ENCODE measurements around the gene COPG1.

COPG1 gene

DNA sequence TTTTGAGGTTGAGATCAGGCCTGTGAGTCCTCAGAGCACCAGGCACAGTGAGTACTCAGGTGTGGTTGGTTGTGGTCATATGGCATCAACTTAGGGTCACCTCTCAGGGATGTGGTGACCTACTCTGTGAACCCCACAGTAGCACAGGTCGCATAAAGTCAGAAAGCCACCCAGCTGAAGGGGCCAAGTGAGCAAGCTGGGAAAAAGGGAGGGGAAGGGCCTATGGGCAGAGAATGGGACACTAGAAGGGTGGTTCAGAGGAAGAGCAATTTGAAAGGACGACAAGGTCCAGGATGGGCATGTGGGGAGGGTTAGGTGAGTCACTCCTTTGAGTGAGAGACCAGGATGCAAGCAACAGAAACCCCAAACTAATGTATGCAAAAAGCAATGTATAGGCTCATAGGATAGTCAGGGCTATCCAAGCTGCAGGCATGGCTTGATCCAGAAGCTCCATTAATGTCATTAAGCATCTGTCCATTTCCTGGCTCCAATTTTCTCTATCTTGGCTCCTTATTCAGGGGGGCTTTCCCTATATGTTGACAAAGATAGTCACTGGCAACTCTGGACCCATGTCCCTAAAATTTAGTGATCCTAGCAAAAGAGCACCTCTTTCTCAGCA is 62.7 kb downstream of the COPG1 start:
- no peak overlapping the region for H3K4me3 ChIP-seq (ENCODE audit: low read depth, low read length)
- no peak for DNase-seq (ENCODE audit: low read depth)

DNA sequence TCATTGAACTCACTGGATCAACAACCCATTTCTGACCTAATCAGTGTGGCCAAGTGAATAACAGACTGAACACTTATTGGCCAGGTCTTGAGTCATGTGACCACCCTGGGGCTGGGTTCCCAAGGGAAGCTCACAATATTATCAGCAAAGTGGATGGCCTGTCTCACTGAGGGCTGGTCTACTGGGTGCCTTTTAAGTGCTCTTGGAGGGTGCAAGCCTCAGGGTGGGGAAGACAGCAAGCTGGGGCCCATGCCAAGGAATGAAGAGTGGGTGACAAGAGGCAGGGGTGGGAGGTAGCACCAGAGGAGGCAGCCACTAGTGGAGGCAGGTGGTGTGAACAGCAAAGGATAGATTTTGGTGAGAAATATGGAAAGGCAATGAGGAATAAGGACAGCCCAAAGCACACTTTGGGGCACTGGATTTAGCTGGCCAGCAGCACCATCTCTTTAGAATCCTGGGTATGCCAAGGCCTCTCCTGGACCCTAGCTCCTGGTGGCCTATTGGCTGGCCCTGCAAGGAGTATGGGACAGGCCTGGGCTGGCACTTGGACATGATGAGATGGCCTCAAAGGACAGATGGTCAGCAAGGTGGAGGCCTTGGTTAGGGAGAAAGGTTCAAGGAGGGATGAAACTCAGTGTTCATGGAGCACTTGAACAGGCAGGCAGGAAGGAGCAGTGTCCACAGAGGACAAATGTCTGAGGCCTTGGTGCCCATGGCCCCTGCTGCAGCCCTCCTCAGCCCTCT is 63.4 kb downstream of the COPG1 start:
- no peak overlapping the region for H3K4me3 ChIP-seq (ENCODE audit: low read depth, low read length)
- DNase-seq (ENCODE audit: low read depth) = no peak

DNA sequence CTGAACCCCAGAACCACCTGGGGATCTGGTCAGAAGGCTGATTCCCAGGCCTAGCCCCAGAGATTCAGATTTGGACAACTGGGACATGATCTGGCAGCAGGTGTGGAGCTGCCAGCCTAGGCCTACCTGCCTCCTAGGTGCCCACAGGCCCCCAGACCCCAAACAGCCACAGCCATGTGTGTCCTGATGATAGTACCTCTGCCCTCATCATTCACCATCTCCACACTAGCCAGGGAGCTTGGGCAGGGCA is 63.9 kb downstream of the COPG1 start:
- DNase-seq (ENCODE audit: low read depth) = no peak
- no peak overlapping the region for H3K4me3 ChIP-seq (ENCODE audit: low read depth, low read length)

DNA sequence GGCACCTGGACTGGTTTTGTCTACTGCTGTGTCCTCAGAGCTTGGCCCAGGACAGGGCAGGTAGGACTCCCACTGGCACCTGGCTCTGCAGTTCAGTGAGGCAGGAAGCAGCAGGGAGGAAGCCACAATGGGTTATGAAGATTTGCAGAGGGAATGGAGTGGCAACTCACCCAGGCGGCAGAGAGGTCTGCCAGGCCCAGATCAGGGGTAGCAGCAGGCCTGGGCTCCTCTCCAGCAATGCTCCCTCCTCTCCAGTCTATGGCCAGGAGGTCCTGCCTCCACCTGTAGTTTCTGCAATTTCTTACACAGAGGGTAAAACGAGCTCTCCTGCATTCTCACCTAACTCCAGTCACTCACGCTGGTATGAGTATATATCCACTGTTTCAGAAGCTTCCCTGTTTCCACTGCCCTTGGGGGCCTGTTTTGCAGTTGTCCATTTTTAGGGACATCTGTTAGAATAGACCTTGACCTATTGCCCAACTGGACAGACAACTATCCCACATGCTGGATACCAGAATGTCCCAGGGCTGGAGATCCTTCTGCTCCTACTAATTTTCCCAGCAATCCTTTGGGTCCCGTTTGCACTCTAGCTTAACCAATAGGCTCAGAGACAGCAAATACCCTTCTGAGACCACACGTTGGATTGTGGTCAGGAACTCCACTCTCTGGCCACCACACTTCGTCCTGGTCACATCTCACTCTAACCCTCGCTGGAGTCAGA is 64.4 kb downstream of the COPG1 start:
- H3K4me3 ChIP-seq (ENCODE audit: low read depth, low read length) = peak overlapping the region; percentile 81
- no peak for DNase-seq (ENCODE audit: low read depth)

DNA sequence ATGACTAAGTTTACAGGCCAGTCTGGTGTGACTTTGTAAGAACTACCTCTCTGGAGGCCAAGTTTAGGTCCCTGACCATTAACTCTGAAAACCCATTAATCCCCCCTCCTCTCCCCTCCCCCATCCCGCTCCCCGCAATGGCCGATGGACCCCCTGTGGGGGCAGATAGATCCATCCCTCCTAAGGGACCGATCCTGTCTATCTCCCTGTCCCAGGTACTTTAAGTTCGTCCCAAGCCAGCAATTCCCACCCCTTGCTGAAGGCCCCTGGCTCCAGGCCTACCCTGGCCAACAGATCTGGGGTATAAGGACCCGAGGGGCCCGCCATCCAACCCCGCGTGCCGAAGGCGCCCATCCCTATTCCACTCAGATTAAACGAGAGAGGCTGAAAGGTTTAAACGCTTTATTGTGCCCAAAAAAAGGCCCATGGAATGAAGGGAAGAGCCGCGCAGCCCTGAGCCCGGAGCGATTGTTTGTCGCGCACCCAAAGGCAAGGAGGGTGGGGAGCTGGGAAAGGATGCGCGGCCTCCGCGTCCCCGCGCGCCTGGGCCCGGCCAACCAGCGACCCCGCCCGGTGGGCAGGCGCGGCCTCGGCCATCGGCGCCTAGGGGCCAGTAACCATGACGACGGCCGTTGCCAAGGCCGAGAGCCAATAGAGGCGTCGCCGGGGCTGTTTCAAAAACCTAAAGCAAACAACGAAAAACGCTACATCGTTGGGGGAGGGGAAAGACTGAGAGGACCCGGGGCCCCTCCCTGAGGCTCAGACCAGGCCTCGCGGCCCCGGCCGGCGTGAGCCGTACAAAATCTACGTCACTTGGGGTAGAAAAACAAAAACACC is 65.2 kb downstream of the COPG1 start:
- peak; percentile 58 for DNase-seq (ENCODE audit: low read depth)
- H3K4me3 ChIP-seq (ENCODE audit: low read depth, low read length) = peak overlapping the region; percentile 81

DNA sequence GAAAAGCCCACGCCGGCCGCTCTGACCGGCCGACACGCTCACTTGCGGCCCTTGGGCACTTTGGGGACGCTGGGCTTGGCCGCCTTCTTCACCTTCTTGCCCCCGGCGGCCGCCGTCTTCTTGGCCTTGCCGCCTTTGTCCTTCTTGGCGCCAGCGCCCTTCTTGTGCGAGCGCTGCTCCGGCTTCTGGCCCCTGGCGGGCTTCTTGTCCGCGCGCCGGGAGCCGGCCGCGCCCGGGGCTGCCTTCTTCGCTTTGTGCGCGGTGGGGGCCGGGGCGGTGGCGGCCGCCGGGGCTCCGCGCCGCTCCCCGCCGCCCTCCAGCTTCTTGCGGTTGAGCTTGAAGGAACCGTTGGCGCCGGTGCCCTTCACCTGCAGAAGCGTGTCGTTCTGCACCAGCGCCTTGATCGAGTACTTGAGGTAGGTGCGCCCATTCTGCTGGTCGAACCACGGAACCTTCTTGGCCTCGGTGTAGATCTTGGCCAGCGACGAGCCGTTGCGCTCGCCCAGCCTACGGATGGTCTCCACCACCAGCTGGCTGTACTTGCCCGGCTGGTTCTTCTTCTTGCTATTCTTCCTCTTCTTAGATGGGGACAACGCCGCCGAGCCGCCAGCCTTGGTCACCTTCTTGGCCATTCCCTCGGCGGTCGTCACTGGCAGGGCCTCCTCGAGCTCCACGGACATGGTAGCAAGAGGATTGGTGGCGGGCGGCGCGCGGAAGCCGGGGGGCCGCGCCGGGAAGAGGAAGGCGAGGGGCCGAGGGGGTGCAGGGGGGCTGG is 66.0 kb downstream of the COPG1 start:
- peak overlapping the region; percentile 81 for H3K4me3 ChIP-seq (ENCODE audit: low read depth, low read length)
- DNase-seq (ENCODE audit: low read depth) = no peak

DNA sequence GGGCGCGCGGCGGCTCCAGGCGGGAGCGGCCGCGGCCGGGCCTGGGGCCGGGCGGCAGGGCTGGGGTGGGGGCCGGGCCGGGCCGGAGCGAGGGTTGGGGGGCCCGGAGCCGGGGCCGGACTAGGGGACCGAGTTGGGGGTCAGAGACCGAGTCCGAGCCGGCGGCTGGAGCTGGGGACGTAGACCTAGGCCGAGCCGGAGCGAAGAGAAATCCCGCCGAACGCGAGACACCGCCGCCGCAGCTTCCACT is 66.5 kb downstream of the COPG1 start:
- peak overlapping the region; percentile 81 for H3K4me3 ChIP-seq (ENCODE audit: low read depth, low read length)
- no peak for DNase-seq (ENCODE audit: low read depth)

DNA sequence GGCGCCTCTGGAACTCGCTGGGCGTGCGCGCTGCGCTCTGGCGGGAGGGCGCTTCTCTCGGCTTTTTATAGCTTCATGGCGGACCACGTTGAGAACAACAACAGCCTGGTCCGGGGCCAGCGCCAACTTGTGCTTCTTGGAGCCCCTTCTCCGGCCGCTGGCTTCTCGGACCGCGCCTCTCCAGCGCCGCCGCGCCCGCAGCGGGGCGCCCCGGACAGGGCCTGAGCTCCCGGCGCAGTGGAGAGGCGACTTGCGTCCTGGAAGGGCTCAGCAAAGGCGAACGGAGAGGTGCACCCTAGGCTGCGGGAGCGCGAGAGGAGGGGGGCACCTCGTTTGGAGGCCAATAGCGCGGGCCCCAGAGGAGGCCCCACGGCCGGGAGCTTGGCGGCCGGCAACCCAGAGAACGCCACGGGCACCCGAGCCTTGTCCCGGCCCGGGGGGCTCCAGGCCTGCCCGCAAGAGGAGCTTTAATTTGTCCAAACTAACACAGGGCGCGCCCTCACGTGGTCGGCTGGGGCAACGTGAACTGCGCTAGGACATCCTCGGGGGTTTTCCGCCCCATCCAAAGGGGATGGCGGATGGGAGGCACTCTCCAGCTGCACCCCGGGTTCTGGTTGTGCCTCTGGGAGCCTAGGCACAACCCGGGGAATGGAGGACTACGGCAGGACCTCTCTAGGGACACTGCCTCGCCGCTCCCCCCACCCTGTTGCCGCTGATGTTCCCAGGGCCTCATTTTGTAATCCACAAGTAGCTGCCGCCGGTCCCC is 67.0 kb downstream of the COPG1 start:
- no peak for DNase-seq (ENCODE audit: low read depth)
- peak overlapping the region; percentile 81 for H3K4me3 ChIP-seq (ENCODE audit: low read depth, low read length)

DNA sequence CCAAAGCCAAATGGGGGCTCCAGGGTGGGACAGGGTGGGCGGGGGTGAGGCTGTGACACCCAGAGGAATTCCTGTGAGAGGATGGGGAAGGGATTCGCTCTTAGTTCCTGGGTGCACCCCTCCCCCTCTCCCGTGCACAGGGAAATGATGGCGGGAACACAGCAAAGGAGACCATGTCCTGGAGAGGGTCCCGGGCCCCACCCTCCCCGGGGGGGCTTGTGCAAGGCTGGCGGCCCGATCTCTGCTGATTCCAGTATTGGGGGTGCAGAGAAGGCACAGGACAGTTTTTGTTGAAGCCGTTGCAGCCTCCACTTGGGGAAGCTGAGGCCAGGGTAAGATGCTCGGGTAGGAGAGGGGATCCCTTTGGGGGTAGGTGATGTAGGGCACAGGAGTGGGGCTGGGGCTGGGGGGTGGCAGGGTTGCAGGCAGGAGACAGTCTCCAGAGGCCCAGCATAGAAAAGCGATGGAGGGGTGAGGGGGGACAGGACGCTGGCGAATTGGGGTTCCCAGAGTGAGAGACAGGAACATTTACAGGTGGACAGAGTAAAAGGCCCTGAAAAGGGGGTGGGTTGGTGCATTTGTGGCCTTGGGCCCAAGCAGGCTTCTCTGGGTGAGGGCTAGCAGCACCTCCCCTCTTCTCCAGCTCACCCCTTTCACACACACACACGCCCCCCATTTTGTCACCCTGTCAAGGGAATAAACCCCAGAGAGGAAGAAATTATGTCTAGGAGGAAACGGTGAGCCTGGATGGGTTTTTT is 67.8 kb downstream of the COPG1 start:
- peak overlapping the region; percentile 81 for H3K4me3 ChIP-seq (ENCODE audit: low read depth, low read length)
- no peak for DNase-seq (ENCODE audit: low read depth)

DNA sequence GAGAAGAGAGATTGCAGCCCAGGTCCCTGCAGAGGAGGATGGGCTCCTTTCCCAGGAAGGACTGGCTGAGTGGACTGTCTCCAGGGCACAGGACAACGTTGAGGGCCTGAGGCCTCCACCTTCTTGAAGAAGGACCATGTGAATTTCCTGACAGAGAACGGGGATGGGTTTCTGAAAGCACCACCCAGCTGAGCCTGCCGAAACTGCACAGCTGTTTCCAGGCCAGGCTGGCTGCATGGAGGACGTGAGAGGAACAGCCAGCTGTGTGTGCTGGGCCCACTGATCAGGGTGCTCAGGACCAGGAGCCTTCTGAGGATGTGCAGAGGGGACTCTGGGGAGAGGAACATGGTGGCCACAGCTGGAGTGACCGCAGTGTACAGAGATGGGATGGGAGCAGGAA is 68.4 kb downstream of the COPG1 start:
- H3K4me3 ChIP-seq (ENCODE audit: low read depth, low read length) = no peak overlapping the region
- no peak for DNase-seq (ENCODE audit: low read depth)

GRCh38 chr3:129318921-129319320 is 69.5 kb downstream of the COPG1 start:
- DNase-seq (ENCODE audit: low read depth) = no peak
- H3K4me3 ChIP-seq (ENCODE audit: low read depth, low read length) = no peak overlapping the region

DNA sequence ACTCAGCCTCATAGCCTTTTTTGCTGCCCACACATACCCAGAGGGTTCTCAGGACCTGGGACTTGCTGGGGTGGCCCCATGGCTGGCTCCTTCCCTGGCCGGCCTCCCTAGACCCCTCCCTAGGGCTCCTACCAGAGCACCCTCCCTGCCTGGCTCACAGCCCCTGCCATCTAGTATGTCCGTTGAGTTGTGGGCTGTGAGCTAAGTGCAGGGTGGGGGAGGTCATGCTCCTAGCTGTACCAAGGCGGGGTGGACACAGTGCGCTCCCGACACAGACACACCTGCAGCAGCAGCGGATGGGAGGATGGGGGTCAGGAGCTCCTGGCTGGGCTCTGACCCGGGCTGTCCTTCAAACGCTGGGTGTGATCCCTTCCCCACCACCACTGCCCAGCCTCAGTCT is 70.9 kb downstream of the COPG1 start:
- DNase-seq (ENCODE audit: low read depth) = no peak
- no peak overlapping the region for H3K4me3 ChIP-seq (ENCODE audit: low read depth, low read length)

DNA sequence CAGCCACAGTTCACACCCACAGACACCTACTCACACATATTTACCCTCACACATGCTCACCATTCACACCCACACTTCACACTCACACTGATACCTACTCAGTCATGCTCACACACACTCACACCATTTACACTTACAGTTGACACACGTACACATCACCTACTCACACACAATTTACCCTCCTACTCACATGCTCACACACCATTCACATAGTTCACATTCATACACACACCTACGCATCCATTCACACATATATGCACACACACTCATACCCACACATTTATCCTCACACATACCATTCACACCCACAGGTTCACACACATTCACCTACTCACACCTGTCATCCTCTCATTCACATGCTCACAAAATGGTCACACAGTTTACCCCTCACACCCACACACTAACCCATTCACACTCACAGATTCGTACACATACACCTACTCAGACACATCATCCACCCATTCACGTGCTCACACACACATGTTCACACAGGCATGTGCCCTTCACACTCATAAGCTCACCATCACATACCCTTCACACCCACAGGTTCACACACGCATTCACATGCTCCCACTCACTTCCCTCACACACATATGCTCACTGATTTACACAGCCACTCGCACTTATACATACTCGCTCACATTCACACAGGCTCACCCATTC is 71.5 kb downstream of the COPG1 start:
- H3K4me3 ChIP-seq (ENCODE audit: low read depth, low read length) = no peak overlapping the region
- DNase-seq (ENCODE audit: low read depth) = no peak

GRCh38 chr3:129321887-129322286 is 72.5 kb downstream of the COPG1 start:
- no peak overlapping the region for H3K4me3 ChIP-seq (ENCODE audit: low read depth, low read length)
- no peak for DNase-seq (ENCODE audit: low read depth)

GRCh38 chr3:129323651-129324294 is 74.4 kb downstream of the COPG1 start:
- DNase-seq (ENCODE audit: low read depth) = no peak
- no peak overlapping the region for H3K4me3 ChIP-seq (ENCODE audit: low read depth, low read length)

DNA sequence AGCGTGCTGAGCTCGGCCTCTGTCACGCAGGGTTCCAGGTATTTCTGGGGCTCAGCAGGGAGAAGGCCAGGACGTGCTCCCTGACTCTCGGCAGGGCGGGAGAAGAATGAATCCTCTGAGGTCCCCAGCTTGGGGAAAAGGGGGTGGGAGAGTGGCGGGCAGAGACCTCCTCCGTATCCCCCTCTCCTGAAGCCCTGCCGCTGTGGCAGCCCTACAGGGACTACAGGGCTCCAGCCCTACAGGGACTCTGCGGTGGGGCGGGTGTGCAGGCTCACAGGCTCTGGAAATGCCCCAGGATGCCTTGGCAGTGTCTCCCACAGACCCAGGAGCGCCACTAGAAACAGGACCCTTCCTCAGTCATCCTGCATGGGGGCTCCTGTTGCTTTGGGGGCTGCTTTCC is 75.4 kb downstream of the COPG1 start:
- H3K4me3 ChIP-seq (ENCODE audit: low read depth, low read length) = no peak overlapping the region
- no peak for DNase-seq (ENCODE audit: low read depth)

DNA sequence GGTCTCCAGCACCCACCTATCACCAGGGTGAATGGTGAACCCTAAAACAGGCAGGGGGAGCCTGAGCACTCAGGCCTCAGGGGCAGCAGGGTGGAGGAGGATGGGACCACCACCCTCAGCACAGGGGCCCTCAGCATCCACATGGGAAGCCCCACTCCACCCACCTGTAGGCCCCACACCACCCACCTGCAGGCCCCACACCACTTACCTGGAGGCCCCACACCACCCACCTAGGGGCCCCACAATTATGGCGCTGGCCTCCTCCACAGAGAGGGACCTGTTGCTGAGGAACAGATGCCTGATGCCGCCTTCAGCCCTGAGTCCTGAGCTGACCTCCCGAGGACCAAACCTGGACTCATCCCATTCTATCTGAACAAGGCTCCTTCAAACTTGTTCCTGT is 76.0 kb downstream of the COPG1 start:
- H3K4me3 ChIP-seq (ENCODE audit: low read depth, low read length) = no peak overlapping the region
- no peak for DNase-seq (ENCODE audit: low read depth)
